ENCODE results near the gene FKBP7.
"Not testable (repeated sequence)": the region's sequence is repeated elsewhere in the genome, so short reads cannot be mapped to it uniquely, and the experiment has no call there.

FKBP7 gene

GRCh38 chr2:178474560-178474959 lies 3.8 kb downstream of the FKBP7 start:
- ChIA-PET POLR2A (no interaction called here), CTCF (no interaction called here)
- no peak for TF ChIP-seq CTCF (IDR thresholded peaks at IDR 0.05; ENCODE audit: control extremely low read depth, extremely low read depth, low read depth, missing control alignments)
- DNase-seq (ENCODE audit: extremely low spot score) = no peak

GRCh38 chr2:178473931-178474330 lies 4.5 kb downstream of the FKBP7 start:
- POLR2A ChIA-PET = no interaction called here
- CTCF ChIA-PET = interaction anchor here (1.1 kb wide), 1 partner anchor 49 kb away, joined by 3 read pairs; no protein-coding TSS in a partner anchor
- DNase-seq (ENCODE audit: extremely low spot score) = no peak
- no peak for TF ChIP-seq CTCF (IDR thresholded peaks at IDR 0.05; ENCODE audit: control extremely low read depth, extremely low read depth, low read depth, missing control alignments)

- ChIA-PET CTCF (interaction anchor here (1.1 to 1.3 kb wide), 2 partner anchors 22 to 49 kb away, joined by 3 read pairs; partner anchors contain the start of genes PJVK and PRKRA), POLR2A (no interaction called here)
- no peak for TF ChIP-seq CTCF (IDR thresholded peaks at IDR 0.05; ENCODE audit: control extremely low read depth, extremely low read depth, low read depth, missing control alignments)
- DNase-seq (ENCODE audit: extremely low spot score) = no peak
Measured at GRCh38 chr2:178473373-178473772, 5.0 kb downstream of the FKBP7 start.

GRCh38 chr2:178471313-178471712 lies 7.1 kb downstream of the FKBP7 start:
- POLR2A ChIA-PET; DNase-seq (ENCODE audit: extremely low spot score): not testable (repeated sequence)
- CTCF ChIA-PET = interaction anchor here (1.8 kb wide), 1 partner anchor 13 kb away, joined by 4 read pairs; no protein-coding TSS in a partner anchor

GRCh38 chr2:178469219-178469849 lies 9.1 kb downstream of the FKBP7 start:
- ChIA-PET CTCF (interaction anchor here (1.0 to 4.8 kb wide), 4 partner anchors 11 to 51 kb away, joined by 3 to 25 read pairs (median 3); no protein-coding TSS in a partner anchor), POLR2A (no interaction called here)
- DNase-seq (ENCODE audit: extremely low spot score) = no peak
- no peak for TF ChIP-seq CTCF (IDR thresholded peaks at IDR 0.05; ENCODE audit: control extremely low read depth, extremely low read depth, low read depth, missing control alignments)

- TF ChIP-seq CTCF (IDR thresholded peaks at IDR 0.05; ENCODE audit: control extremely low read depth, extremely low read depth, low read depth, missing control alignments) = no peak
- CTCF ChIA-PET = interaction anchor here (1.5 to 4.6 kb wide), 3 partner anchors 10 to 59 kb away, joined by 3 to 25 read pairs (median 3); no protein-coding TSS in a partner anchor
- POLR2A ChIA-PET = no interaction called here
- no peak for DNase-seq (ENCODE audit: extremely low spot score)
Measured at GRCh38 chr2:178457390-178457886, 21.0 kb downstream of the FKBP7 start.

- no peak for DNase-seq (ENCODE audit: extremely low spot score)
- ChIA-PET POLR2A (no interaction called here), CTCF (interaction anchor here (1.5 to 4.6 kb wide), 2 partner anchors 12 to 58 kb away, joined by 3 to 25 read pairs; no protein-coding TSS in a partner anchor)
- no peak for TF ChIP-seq CTCF (IDR thresholded peaks at IDR 0.05; ENCODE audit: control extremely low read depth, extremely low read depth, low read depth, missing control alignments)
Measured at GRCh38 chr2:178455947-178456346, 22.5 kb downstream of the FKBP7 start.

Data from GM10248 (cell line).